ENCODE data around the gene CACNA1G.
A peak's percentile ranks its signal among the peaks of the same experiment; 100 is the strongest.

Gene CACNA1G

DNA sequence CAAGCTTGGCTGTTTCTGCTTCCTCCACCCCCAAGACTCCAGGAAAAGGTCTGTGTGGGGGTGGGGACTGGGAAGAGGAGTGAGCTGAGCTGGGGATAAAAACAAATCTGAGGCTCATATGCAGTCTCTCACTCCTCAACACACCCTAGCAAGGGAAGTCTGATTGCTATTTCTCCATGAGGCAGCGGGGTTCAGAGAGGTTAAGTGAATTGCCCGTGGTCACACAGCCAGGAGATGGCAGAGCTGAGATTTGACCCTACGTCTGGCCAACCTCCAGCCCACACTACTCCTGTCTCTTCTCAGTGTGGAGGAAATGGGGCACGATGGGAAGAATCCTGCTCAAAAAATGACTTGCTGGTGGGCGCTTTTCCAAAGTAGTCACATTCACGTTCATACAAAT lies 69.4 kb downstream of the CACNA1G start:
- no peak overlapping the region for H3K4me3 ChIP-seq (replicated peaks; ENCODE audit: low read depth, low read length)
- no peaks in the 10 kb centered on the region for H3K36me3 ChIP-seq (ENCODE audit: control insufficient read depth, insufficient read depth, low read length)
- TF ChIP-seq, protein P1, sequence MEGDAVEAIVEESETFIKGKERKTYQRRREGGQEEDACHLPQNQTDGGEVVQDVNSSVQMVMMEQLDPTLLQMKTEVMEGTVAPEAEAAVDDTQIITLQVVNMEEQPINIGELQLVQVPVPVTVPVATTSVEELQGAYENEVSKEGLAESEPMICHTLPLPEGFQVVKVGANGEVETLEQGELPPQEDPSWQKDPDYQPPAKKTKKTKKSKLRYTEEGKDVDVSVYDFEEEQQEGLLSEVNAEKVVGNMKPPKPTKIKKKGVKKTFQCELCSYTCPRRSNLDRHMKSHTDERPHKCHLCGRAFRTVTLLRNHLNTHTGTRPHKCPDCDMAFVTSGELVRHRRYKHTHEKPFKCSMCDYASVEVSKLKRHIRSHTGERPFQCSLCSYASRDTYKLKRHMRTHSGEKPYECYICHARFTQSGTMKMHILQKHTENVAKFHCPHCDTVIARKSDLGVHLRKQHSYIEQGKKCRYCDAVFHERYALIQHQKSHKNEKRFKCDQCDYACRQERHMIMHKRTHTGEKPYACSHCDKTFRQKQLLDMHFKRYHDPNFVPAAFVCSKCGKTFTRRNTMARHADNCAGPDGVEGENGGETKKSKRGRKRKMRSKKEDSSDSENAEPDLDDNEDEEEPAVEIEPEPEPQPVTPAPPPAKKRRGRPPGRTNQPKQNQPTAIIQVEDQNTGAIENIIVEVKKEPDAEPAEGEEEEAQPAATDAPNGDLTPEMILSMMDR (IDR thresholded peaks at IDR 0.05; ENCODE audit: insufficient read depth, low read length, poor library complexity, severe bottlenecking), result no peak
- no peak for DNase-seq (ENCODE audit: extremely low read depth, insufficient read length)
- H3K27me3 ChIP-seq (replicated peaks; ENCODE audit: control insufficient read depth, insufficient read depth, low read length), result no peaks in the 10 kb centered on the region; the same call in 1 of the 2 replicates

GRCh38 chr17:50630524-50631194 lies 70.1 kb downstream of the CACNA1G start:
- H3K4me3 ChIP-seq (replicated peaks; ENCODE audit: low read depth, low read length), result no peak overlapping the region
- no peaks in the 10 kb centered on the region; the same call in 1 of the 2 replicates for H3K27me3 ChIP-seq (replicated peaks; ENCODE audit: control insufficient read depth, insufficient read depth, low read length)
- H3K36me3 ChIP-seq (ENCODE audit: control insufficient read depth, insufficient read depth, low read length), result no peaks in the 10 kb centered on the region
- DNase-seq (ENCODE audit: extremely low read depth, insufficient read length), result no peak
- TF ChIP-seq, protein P1 (IDR thresholded peaks at IDR 0.05; ENCODE audit: insufficient read depth, low read length, poor library complexity, severe bottlenecking), result peak; percentile 89

- no peak overlapping the region for H3K4me3 ChIP-seq (replicated peaks; ENCODE audit: low read depth, low read length)
- H3K27me3 ChIP-seq (replicated peaks; ENCODE audit: control insufficient read depth, insufficient read depth, low read length), result no peaks in the 10 kb centered on the region
- TF ChIP-seq, protein P1 (IDR thresholded peaks at IDR 0.05; ENCODE audit: insufficient read depth, low read length, poor library complexity, severe bottlenecking), result no peak
- no peak for DNase-seq (ENCODE audit: extremely low read depth, insufficient read length)
- H3K36me3 ChIP-seq (ENCODE audit: control insufficient read depth, insufficient read depth, low read length), result no peaks in the 10 kb centered on the region
Measured at GRCh38 chr17:50631195-50631907, 70.8 kb downstream of the CACNA1G start.

- TF ChIP-seq, protein P1 (IDR thresholded peaks at IDR 0.05; ENCODE audit: insufficient read depth, low read length, poor library complexity, severe bottlenecking), result no peak
- no peak for DNase-seq (ENCODE audit: extremely low read depth, insufficient read length)
- Histone ChIP-seq H3K4me3 (replicated peaks; ENCODE audit: low read depth, low read length) (no peak overlapping the region), H3K27me3 (replicated peaks; ENCODE audit: control insufficient read depth, insufficient read depth, low read length) (no peaks in the 10 kb centered on the region), H3K36me3 (ENCODE audit: control insufficient read depth, insufficient read depth, low read length) (no peaks in the 10 kb centered on the region)
Measured at GRCh38 chr17:50631908-50632571, 71.5 kb downstream of the CACNA1G start.

GRCh38 chr17:50632637-50633036 lies 72.1 kb downstream of the CACNA1G start:
- Histone ChIP-seq H3K4me3 (replicated peaks; ENCODE audit: low read depth, low read length) (peak overlapping the region; percentile 60), H3K36me3 (ENCODE audit: control insufficient read depth, insufficient read depth, low read length) (no peaks in the 10 kb centered on the region), H3K27me3 (replicated peaks; ENCODE audit: control insufficient read depth, insufficient read depth, low read length) (no peaks in the 10 kb centered on the region)
- no peak for DNase-seq (ENCODE audit: extremely low read depth, insufficient read length)
- TF ChIP-seq, protein P1 (IDR thresholded peaks at IDR 0.05; ENCODE audit: insufficient read depth, low read length, poor library complexity, severe bottlenecking), result no peak

Measured in GM06990 (cell line).